CMK (cell line): ENCODE results near the gene ATP6V0B.

ENCODE experiments used
- DNase-seq: peaks from one replicate; pipeline ENCODE4 v3.0.0-alpha.2; 2010; ENCODE audit warnings: low read depth

The ATP6V0B gene

DNA sequence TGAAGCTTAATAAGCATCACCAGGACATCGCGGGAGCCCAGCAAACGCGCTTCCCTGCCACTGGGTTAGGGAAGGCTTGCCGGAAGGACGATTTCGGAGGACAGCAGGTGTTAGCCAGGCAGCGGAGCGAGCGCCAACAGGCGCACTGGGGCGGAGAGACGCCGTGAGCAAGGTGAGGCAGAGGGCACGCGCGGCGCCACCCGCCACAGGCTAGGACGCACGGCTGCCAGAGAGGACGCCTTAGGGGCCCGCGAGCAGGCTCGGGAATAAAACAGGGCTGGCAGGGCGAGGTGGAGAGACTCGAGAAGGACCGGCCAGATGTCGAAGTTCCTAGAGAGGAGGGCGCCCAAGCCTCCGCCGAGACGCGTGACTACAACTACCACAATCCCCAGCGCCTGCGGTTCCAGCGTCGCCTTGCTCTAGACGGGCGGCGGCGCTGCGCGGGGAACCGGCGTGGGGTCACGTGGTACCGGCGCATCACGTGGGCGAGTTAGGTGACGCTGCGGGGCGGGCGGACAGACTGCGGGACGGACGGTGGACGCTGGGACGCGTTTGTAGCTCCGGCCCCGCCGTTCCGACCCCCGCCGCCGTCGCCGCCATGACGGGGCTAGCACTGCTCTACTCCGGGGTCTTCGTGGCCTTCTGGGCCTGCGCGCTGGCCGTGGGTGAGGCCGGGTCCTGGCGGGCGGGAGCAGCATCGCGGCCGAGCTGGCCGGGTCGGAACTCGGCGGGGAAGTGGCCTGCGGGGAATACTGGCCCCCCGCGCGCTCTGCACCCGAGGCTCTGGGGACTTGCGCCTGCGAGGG, at the start of gene ATP6V0B:
TSS of gene ATP6V0B (plus strand) at position 518 of the 806 bp plus-strand sequence. CDS start at position 599, 81 bp downstream.
- peak; percentile 91 for DNase-seq

- no peak for DNase-seq
Measured at GRCh38 chr1:43925846-43926245, 48.9 kb upstream of the ATP6V0B start.

GRCh38 chr1:43930168-43930948, 44.4 kb upstream of the ATP6V0B start:
- no peak for DNase-seq

DNA sequence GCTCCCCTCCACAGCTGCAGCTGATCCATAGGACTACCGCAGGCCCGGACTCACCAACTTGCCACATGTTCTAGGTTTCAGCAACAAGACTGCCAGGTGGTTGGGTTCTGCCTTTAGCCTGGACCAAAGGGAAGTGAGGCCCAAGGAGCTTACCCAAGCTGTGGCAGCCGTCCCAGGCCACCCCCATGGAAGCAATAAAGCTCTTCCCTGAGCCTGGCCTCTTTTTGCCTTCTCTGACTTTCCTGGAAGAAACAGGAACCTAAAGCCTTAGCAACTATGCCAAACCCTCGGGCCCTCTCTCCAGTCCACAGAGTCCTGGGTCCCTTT, 43.8 kb upstream of the ATP6V0B start:
- DNase-seq = no peak

GRCh38 chr1:43931711-43932660, 42.8 kb upstream of the ATP6V0B start:
- no peak for DNase-seq

DNA sequence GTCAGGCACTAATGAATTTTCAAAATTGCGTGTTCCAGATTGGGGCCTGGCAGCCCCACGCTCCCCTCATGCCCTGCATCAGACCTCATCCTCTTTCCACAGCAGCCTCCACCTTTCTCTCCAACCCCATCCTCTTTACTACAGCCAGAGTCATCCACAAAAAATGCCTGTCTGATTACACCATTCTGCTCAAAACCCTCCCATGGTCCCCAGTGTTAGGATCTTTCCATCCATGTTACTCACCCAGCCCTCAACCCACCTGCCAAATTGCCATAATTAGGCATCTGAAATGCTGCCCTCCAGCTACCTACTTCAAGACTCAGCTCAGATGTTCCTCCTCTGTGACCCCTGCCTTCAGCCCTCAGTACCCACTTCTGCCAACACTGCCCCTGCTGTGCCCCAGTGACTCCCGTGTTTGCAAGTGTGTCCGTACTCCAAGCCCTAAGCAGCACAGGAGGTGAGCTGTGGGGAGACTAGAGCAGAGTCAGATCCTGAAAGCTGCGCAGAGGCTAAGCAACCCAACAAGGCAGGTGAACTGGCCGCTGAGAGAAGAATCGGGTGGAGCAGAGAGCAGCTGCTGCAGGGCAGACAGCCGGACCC, 41.9 kb upstream of the ATP6V0B start:
- no peak for DNase-seq

DNA sequence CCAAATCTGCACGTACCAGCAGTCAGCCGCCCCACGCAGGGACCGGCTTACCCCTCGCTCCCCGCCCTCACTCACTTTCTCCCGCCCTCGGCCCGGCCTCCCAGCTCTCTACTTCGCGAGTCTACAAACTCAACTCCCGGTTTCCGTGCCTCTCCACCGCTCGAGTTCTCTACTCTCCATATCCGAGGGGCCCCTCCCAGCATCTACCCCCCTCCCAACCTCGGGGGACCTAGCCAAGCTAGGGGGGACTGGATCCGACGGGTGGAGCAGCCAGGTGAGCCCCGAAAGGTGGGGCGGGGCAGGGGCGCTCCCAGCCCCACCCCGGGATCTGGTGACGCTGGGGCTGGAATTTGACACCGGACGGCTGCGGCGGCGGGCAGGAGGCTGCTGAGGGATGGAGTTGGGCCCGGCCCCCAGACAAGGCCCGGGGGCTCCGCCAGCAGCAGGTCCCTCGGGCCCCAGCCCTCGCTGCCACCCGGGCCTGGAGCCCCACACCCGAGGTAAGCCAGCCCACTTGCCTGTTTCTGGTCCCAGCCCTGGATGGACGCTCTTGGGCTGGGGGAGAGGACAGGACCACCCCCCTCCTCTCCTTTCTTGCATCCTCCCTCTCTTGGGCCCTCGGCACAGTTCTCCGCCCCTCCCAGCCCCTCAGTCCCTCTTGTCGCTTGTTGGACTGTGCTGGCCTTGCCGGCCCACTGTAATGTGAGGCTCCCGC, 41.2 kb upstream of the ATP6V0B start, which contains the start of gene ARTN:
TSS of gene ARTN (plus strand) at position 416 of the 715 bp plus-strand sequence. CDS start 1,856 bp downstream, outside the sequence.
- no peak for DNase-seq

GRCh38 chr1:43934101-43934985, 40.4 kb upstream of the ATP6V0B start:
- DNase-seq = peak; percentile 54

- no peak for DNase-seq
Measured at GRCh38 chr1:43934986-43935324, 39.8 kb upstream of the ATP6V0B start.

GRCh38 chr1:43935711-43936427, 38.9 kb upstream of the ATP6V0B start:
- no peak for DNase-seq

DNA sequence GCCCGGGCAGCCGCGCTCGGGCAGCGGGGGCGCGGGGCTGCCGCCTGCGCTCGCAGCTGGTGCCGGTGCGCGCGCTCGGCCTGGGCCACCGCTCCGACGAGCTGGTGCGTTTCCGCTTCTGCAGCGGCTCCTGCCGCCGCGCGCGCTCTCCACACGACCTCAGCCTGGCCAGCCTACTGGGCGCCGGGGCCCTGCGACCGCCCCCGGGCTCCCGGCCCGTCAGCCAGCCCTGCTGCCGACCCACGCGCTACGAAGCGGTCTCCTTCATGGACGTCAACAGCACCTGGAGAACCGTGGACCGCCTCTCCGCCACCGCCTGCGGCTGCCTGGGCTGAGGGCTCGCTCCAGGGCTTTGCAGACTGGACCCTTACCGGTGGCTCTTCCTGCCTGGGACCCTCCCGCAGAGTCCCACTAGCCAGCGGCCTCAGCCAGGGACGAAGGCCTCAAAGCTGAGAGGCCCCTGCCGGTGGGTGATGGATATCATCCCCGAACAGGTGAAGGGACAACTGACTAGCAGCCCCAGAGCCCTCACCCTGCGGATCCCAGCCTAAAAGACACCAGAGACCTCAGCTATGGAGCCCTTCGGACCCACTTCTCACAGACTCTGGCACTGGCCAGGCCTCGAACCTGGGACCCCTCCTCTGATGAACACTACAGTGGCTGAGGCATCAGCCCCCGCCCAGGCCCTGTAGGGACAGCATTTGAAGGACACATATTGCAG, 38.2 kb upstream of the ATP6V0B start:
- no peak for DNase-seq

DNA sequence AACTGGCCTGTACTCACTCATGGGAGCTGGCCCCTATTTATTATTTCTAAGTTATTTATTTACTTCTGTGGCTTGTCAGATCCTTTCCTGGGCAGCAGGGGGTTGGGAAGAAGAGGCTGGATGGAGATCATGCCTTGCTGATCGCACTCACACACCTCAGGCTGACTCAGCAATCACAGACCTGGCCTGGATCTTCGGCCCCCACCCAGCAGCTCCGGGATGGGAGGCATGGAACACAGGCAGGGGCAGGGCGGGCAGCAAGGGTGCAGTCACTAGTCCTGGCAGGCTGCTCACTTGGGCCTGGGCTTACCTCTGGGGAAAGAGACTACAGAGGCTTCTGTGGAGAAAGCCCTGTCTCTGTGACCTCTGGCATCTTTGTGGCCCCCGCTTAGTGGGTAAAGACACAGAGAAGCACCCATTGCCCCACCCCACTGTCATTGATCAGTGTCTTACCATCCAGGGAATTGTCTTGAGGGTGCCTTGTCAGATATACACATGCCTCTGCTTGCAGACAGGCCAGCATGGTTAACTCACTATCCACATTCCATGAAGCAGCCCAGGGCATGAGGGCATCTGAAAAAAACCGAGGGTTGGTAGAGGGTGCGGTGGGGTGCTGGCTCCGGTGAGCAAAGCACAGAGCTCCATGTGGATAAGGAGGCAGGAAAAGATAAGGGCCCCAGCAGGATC, 37.4 kb upstream of the ATP6V0B start:
- no peak for DNase-seq

GRCh38 chr1:43938383-43938782, 36.4 kb upstream of the ATP6V0B start:
- no peak for DNase-seq

- no peak for DNase-seq
Measured at GRCh38 chr1:43938892-43939587, 35.7 kb upstream of the ATP6V0B start.

DNA sequence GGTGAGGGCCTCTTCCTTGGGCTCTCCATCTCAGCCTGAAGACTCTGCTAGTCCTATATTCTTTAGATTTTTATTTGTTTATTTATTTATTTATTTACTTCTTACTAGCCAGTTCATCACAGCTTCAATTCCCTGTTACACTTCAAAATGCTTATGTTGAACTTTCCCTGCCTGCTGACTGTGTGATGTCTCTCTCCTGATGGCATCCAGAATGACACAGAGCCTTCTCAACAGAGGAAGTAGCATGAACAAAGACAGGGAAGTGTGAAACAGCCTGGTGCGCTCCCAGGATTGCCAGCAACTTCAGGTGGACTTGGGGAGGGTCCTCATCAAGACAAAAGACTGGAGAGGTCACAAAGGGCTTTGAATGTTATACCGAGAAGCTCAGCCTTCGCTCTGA, 32.3 kb upstream of the ATP6V0B start:
- DNase-seq = no peak

- no peak for DNase-seq
Measured at GRCh38 chr1:43944860-43945259, 29.9 kb upstream of the ATP6V0B start.

DNA sequence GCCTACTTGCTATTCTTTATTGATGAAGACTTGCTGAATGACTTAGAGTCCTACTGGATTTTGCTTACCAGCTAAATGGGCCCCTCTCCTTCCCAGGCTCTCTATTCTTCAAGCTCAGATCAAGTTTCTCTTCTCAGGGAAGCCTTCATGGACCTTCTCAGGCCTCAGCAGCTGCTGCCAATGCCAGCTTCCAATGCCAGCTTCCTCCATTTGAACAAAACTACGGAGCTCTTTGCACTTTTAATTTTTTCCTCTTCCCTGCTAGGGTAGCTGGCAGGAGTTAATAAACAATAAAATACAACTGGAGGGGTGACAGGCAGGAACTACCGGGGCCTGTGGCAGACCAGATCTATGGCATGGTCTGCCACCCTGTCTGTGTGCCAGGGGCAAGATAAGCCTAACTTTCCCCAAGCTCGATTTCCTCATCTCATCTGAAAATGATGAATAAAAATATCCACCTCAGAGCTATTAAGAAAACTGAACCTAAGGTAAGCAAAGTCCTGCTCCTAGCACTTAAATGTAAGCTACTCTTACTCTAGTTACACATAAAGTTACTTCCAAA, 29.0 kb upstream of the ATP6V0B start:
- DNase-seq = no peak
